DMS53 (cell line): Measurements from ENCODE around the gene VGLL4.
A peak's percentile ranks its signal among the peaks of the same experiment; 100 is the strongest.
"Not testable (repeated sequence)": the region's sequence is repeated elsewhere in the genome, so short reads cannot be mapped to it uniquely, and the experiment has no call there.

Source experiments
- DNase-seq: peaks from one replicate; lab custom pipeline; 2025; lab: John Stamatoyannopoulos, UW

Gene VGLL4, protein sequence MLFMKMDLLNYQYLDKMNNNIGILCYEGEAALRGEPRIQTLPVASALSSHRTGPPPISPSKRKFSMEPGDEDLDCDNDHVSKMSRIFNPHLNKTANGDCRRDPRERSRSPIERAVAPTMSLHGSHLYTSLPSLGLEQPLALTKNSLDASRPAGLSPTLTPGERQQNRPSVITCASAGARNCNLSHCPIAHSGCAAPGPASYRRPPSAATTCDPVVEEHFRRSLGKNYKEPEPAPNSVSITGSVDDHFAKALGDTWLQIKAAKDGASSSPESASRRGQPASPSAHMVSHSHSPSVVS

DNA sequence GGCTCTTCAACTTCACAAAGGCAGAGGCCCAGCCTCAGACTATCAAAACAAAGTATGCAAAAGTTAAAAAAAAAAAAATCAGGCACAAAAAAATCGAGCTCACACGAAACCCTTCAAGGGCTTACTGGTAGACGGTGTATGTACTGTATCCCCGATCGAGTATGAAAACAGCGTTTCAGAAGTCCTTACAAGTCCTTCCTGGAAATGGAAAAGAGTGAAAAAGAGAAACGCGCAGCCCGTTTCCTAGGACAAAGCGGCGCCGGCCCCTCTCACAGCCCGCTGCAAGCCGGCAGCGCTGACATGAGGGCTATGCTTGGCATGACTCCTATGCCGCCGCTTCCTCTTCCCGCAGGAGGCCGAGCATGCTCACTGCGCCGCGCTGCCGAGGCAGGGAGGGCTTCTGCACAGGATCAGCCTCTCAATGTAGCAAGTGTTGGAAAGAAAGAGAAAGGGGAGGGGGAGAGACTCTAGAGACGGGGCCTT is at the start of gene VGLL4:
TSS of gene VGLL4 (minus strand) at position 311 of the 483 bp plus-strand sequence. CDS start 397 bp downstream, outside the sequence.
- peak; percentile 78 for DNase-seq

DNA sequence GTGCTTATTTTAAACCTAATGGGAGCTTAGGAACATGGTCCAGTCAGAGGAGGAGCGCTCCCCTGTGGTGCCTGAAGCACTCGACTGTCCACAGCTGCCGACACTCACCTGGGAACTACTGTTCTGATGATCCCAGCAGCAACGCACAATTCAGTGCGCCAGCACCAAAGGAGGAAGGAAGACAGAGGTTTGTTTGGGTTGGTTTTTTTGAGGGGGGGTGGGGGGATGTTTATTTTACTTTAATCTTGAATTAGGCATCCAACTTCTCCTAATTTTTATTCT is 48.8 kb upstream of the VGLL4 start:
- DNase-seq, result no peak

DNA sequence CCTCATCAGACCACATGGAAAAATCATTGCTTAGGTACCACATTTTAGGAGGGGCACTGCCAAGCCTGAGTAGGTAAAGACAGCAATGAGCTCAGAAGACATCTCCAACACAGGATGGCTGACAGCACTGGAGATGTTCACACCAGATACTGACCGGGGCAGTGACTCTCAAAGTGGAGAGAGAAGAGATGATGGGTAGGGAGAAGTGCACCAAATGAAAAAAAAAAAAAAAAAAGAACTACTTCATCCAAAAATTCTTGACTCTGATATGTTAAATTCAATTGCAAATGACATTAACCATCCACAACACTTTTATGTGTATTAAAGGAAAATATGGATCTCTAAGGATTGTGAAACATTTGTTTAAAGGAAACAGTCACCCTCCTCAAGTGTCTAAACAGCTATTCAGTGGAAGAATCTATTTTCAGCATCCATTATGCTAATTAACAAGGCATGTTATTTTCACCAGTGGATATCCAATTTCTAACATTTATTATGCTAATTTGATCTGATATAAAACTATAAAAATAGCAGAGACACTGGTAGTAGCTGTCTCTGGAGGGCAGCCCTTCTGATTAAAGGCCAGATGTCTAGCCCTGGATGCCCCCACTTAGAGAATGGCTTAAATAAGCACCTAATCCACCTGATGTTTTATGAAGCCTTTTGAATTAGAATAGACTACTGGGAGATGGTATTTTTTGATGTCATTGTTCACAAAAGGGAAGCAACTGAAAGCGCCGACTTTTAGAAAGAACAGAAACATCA is 48.2 kb upstream of the VGLL4 start:
- DNase-seq, result no peak

DNA sequence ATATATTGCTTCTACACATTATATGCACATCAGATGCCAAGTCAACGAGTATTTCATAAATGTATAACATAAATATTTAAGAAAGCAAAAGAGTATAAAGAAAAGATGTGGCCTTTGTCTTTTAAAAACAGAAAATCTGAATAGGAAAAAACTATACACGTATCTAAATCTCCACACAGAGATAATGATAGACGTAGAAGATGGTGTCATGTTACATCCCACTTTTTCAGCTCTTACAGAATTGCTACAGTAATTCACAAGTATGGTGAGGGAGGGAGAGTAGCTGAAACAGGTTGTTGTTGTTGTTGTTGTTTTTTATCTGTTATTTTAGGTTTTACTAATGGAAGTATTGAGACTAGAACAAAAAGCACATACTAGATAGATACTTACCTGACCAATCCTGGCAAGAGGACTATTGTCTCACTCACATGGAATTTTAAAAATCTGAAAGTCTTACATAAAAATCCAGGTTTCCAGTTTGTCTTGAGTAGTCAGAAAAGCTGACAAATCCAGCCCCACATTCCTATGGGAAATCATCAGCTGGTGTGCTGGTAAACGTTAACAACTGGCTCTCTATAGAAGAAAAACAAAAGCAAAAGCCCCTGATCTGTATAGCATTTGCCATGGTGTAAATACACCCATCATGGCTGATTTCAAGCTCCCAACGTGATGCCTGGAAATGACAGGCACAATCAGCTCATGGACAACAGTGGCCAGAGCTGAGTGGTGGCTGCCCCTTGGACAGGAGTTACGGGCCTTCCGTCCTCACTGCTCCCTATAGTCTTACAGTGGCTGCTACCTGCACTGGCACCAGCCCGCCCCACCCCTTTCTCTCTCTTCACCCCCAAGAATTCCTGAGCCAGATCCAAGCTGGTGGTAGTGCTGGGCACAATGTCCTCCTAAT is 47.4 kb upstream of the VGLL4 start:
- DNase-seq, result no peak

DNA sequence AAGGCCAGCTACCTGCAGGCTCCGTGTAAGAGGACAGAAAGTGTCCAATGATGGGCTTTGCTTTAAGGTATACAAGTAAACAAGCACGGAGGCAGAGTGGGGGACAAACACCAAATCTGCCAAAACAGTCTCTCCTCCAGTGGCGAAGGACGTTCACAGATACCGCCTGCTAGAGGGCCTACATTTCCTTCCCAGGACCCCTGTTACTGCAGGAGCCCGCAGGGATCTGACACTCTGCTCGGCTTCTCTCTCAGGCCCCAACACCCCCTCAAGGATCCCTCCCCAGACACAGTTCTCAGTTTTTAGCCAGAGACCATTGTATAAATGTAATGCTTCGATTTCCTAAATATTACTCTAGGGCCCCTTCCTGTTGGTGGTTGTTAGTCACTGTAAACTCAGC is 46.0 kb upstream of the VGLL4 start:
- no peak for DNase-seq

DNA sequence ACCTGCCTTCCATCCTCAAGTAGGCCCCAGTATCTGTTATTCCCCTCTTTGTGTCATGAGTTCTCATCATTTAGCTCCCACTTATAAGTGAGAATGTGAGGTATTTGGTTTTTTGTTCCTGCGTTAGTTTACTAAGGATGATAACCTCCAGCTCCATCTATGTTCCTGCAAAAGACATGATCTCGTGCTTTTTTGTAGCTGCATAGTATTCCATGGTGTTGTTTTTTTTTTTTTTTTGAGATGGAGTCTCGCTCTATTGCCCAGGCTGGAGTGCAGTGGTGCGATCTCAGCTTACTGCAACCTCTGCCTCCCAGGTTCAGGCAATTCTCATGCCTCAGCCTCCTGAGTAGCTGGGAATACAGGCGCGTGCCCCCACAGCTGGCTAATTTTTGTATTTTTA is 41.3 kb upstream of the VGLL4 start:
- not testable (repeated sequence) for DNase-seq

DNA sequence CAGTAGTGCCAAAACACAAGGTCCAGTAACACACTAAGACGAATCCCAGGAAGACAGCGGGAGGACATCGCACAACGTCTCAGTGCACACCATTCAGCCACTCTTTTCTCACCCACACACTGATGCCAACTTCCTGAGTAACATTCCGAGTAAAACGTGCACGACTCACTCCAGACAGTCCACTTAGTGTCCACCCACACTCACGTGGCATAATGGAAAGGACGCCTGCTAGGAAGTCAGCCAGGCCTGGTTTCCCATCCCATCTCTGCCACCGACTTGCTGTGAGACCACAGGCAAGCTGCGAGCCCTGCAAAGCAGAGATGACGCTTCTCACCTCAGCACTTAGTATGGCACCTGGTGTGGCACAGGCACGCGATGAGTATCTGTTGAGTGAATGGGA is 36.8 kb upstream of the VGLL4 start:
- DNase-seq, result no peak

DNA sequence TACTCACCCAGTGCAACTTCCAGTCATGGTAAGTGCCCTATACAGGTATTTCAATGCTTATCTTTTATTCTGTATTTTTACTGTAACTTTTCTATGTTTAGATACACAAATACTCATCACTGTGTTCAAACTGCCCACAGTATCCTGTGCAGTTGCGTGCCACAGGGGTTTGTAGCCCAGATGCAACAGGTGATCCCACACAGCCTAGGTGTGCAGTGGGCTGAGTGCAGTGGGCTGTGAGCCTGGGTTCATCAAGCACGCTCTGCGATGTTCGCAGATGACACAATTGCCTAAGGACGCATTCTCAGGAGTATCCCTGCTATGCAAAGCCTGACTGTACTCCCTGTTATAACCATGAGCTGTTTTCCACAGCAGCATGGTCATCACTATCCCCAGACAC is 36.2 kb upstream of the VGLL4 start:
- no peak for DNase-seq

DNA sequence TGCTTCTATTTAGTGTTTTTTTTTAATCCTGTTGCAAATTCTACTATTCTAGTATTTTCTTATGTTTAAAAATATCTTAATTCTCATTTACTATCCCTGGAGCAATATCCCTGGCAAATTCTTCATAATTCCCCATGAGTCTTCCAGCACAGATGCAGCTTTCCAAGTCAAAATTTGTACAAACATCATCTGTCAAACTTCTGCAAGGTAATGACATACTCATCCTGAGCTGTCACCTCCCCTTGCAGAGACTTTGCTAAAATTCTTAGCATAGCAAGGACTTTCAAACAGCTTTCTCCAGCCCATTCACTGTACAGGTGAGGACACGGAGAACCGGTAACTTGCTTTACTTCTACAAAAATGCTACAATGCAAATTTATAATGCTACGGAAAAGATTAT is 28.6 kb upstream of the VGLL4 start:
- no peak for DNase-seq

DNA sequence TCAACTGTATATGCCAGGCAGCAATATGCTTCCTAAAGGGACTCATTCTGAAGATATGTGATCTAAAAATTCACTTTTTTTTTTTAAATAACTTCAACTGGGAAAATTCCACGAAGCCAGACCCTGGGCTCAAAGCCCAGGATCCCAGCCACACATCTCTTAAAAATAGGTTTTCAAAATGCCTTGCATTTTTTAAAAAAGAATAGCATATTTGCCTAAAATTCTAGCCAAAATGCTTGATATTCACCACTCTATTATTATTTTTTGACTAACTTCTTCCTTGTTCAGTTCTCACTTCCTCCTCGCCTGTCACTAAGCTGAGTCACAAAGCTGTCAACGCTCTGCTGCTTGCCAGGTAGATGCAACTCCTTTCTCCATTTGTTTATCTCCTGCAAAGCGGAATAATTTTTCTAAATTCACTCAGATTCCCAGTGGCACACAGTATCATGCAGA is 28.0 kb upstream of the VGLL4 start:
- peak; percentile 6 for DNase-seq

DNA sequence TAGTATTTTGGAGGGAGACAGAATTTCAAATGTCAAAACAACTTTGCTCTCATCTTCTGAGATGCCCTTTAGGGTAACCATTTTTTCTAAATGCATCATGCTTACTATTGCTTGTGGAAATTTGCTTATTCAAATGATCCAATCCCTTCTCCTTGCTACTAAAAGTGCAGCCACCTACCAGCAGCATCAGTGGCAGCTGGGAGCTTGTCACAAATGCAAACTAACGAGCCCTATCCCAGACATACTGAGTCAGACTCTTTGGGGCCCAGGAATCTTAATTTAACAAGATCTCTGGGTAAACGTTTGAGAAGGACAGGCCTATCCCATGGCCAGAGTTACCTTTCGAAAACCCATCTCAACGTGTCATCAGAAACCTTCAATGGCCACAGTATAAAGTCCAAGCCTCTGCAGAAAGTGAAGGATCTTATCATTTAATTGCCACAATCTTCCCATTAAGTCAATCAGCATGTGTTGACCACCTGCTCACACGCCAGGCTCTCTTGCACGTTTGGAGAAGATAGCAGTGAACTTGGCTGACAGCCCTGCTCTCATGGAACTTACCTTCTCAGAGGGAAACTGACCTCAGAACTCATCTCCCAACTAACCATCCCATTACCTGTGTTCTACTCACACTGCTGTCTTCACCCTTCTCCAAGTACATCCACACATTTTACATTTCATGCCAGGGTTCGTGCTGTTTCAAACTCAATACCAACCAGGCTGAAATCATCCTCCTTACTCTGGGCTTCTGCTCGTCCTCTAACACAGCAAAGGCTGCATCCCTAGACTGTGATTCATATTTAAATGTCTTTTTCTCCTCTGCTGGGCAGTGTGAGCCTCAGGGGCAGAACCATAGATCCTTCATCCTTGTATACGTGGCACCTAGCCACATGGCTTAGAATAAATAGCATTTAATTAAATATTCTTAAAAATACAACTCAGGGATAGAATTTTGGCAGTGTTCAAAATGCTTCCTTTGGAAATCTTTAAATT is 24.8 kb upstream of the VGLL4 start:
- DNase-seq, result no peak

DNA sequence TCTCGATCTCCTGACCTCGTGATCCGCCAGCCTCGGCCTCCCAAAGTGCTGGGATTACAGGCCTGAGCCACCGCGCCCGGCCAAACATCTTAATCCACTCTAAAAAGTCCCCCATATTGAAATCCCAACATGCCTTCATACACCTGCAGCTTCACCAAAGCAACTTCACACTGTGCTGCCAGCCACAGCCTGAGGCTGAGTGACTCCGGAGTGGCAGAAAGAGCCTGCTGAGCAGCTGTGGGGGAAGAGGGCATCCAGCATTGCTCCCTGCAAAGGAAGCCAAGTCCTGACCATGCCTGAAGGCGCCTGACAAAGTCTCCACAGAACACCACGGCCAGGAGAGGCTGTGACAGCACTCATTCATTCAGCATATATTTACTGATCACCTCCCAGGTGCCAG is 21.6 kb upstream of the VGLL4 start:
- DNase-seq, result no peak

DNA sequence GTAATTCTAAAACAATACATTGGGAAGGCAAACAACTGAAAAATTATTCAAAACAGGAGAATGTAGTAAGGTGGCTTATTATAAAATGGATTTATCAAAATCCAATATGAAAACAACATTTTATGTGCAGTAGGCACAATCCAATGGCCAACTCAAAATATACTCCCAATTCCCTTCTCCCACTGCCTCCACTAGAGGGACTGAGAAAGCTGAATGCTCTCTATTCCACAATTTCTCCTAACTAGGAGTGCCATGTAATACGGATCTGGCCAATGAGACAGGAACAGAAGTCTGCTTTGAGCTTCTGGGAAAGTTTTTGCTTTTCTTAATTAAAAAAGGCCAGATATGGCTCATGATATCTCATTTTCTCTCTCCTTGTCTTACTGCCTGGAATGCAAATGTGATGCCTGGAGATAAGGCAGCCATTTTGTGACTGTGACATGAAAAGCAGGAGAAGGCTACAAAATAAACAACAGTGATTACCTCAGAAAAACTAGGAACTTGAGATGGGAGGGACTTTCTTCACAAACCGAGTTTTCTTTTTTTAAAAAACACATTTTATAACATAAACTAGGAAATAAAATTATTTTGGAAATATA is 18.8 kb upstream of the VGLL4 start:
- peak; percentile 17 for DNase-seq

DNA sequence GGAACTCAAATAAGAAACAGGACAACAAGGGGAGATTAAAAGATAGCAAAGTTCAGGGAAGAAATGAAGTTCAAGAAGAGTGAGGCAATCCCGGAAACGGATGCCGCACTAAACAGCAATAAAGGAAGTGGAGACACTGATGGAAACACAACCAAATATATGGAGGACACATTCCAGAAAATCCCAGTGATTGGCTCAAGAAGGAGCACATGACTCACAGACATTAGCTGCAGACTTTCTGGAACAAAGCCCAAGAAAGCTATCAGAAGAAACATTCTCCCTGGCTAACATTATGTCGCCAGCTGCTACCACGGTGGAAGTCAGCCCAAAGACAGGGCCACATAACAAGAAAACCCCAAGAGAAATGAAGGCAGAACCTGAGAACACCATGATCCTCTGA is 18.1 kb upstream of the VGLL4 start:
- no peak for DNase-seq

DNA sequence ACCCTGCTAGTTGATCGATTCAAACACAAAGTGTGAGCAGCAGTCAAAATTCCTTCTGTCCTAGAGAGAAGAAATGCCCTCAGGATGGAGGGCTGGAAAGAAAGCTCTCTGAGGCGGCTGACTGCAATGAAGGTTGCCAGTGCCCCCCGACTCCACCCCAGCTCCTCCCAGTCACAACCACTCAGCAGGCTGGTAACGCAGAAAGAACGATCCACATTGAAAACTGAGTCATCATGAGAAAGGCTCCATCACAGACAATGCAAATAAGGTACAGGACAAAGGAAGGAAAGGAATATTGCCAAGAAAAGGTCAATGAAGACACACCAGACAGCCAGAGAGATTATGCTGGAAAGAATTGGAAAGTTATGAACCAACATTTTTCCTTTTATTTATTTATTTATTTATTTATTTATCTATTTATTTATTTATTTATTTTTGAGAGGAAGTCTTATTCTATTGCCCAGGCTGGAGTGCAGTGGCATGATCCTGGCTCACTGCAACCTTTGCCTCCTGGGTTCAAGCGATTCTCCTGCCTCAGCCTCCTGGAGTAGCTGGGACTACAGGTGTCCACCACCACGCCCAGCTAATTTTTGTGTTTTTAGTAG is 17.4 kb upstream of the VGLL4 start:
- peak; percentile 1 for DNase-seq

DNA sequence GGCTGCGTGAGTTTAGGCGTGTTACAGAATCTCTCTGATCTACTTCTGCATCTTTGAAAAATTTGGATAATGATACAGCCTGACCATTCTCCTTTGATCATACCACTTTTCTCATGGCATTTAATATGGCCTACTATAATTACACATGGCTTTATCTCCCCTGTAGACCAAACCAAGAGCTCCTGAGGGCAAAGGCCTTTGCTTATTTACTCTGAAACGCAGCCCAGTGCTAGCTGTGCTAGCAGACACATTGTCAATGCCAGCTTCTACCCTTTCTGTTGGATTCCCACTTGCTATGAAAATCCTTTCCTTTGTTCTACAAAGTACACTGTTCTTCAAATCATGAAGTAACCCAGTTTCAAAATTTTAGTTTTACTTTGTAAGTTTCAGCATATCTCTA is 16.5 kb upstream of the VGLL4 start:
- DNase-seq, result peak; percentile 15

DNA sequence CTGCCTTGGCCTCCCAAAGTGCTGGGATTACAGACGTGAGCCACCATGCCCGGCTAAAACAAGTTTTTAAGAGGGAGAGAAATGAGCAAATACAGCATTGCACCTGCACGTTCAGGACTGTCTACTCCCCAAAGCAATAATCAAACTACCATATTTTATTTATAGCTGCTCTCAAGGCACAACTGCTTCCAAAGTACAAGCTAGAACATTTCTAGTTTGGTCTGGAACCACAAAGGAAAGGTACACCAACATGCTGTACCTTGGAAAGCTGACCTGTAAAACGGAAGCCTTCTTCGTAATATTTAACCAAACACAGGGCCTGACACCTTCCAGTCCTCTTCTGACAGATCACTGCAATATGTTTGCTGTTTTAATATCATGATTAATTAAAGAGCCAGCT is 14.5 kb upstream of the VGLL4 start:
- no peak for DNase-seq

DNA sequence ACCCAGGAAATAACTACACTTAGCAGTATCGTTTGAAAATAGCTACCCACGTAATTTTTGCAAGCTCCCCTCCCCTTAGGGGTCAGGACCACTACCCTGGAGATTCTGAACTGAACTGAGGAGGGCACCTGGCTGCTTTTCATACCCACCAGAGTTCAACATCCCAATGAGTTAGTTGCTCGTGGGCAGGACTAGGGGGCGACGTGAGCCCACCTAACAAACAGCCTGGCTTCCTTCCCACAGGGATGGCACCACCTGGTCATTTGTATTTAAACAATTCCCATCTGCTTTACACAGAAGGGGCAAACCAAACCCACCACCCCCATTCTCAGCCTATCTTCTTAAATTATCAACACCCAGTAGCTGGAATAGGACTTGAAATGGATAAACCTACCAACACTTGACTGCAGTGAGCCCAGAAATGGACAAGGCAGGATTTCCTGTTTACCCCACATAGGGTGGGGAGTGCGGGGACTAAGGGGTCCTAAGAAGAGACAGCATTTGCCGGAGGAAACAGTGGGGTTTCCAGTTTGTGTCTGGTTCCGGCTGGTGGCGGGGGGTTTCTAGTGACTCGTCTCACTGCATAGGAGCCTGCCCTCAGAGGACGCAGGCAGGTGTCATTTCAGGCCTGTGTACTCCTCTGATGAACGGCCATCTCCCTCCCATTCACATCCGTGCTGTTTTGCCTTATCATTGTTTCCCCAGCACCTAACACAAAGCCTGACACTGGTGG is 11.6 kb upstream of the VGLL4 start:
- DNase-seq, result no peak

DNA sequence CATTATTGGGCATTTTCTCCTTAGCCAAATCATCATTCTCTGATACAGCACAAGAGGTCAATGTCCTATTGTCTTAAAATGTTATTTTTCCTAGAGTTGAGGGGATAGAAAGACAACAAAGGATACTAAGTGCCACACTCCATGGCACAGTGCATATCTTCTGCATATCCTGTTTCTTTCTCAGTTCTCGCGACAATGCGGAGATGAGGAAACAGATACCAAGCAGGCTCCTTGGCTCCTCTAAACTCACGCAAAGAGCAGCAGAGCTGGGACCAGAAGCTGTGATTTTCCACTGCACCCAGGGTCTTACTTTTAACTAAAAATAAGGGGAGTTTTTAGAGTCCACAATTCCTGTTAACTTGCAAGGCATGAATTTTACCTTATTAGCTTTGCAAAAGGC is 10.5 kb upstream of the VGLL4 start:
- DNase-seq, result no peak
